Natural killer cell (primary cell): ENCODE results near the gene FAM76A. TPM values are rescaled to one million over a fixed set of nuclear protein-coding genes. Genes with fewer than 3 reads are reported as not detected.

Experiments
- ATAC-seq, 3 donors: fragments of 150-1000 bp in 2 of 3; fragments of 200-7000 bp in 1 of 3; cut with Tn5 transposase; 1 replicate in 1 of 3; 2 replicates in 2 of 3; pipeline ENCODE4 v1.10.0; 2021; ENCODE audit warnings: mild to moderate bottlenecking in 2 of 3, moderate library complexity in 2 of 3
- DNase-seq, 2 donors: peaks; one replicate each; pipeline versions ENCODE4 v3.0.0 to v3.0.0-alpha.2; 2013 to 2021; ENCODE audit warnings: mixed read lengths in 1 of 2
- H3K27ac ChIP-seq: one replicate; pipeline ENCODE4 v1.5.1; 2013; ENCODE audit warnings: mild to moderate bottlenecking, low read length
- H3K27me3 ChIP-seq: one replicate; pipeline ENCODE4 v1.6.1; 2013; ENCODE audit warnings: low read length; ENCODE audit not compliant: control insufficient read depth, insufficient read depth
- H3K36me3 ChIP-seq: one replicate; pipeline ENCODE4 v1.6.1; 2013; ENCODE audit warnings: low read length; ENCODE audit not compliant: control insufficient read depth, insufficient read depth
- H3K4me1 ChIP-seq: one replicate; pipeline ENCODE4 v1.6.1; 2013; ENCODE audit warnings: low read length; ENCODE audit not compliant: control insufficient read depth, insufficient read depth
- H3K4me3 ChIP-seq: one replicate; pipeline ENCODE4 v1.5.1; 2013; ENCODE audit warnings: low read length
- H3K9me3 ChIP-seq: one replicate; pipeline ENCODE4 v1.6.1; 2013; ENCODE audit warnings: low read length; ENCODE audit not compliant: control insufficient read depth, insufficient read depth
- H3K27ac Mint-ChIP-seq, 2 donors: one replicate each; pipeline ENCODE4 v1.8.0; 2022; ENCODE audit warnings: mild to moderate bottlenecking in 2 of 2, mixed read lengths in 2 of 2, moderate library complexity in 1 of 2
- H3K27me3 Mint-ChIP-seq, 2 donors: one replicate each; pipeline ENCODE4 v1.8.0; 2022; ENCODE audit warnings: low read depth in 2 of 2, mixed read lengths in 2 of 2
- H3K36me3 Mint-ChIP-seq: one replicate; pipeline ENCODE4 v1.8.0; 2022; ENCODE audit warnings: mixed read lengths
- H3K4me1 Mint-ChIP-seq, 2 donors: one replicate each; pipeline ENCODE4 v1.8.0; 2022; ENCODE audit warnings: mixed read lengths in 2 of 2
- H3K4me3 Mint-ChIP-seq: one replicate; pipeline ENCODE4 v1.8.0; 2022; ENCODE audit warnings: mild to moderate bottlenecking, moderate library complexity, mixed read lengths
- H3K9me3 Mint-ChIP-seq, 2 donors: one replicate each; pipeline ENCODE4 v1.8.0; 2022; ENCODE audit warnings: mixed read lengths in 2 of 2
- CTCF ChIP-seq: fragments of 200-600 bp; IDR thresholded peaks from one replicate; pipeline ENCODE4 v1.8.0; 2022; ENCODE audit warnings: antibody characterized with exemption
- WGBS: methylation state at CpG from one replicate; pipeline ENCODE4 v1.1.7; 2013; ENCODE audit warnings: missing lambda C conversion rate; ENCODE audit not compliant: insufficient coverage; 5-methylcytosine and 5-hydroxymethylcytosine counted together
- intact Hi-C: fragments of 100-400 bp; cut with micrococcal nuclease; formaldehyde crosslinking; loops from one replicate; pipeline ENCODE4 v1.14.2; 2022
- total RNA-seq, 4 donors: library from RNA; stranded (reverse); fragments of 120-200 nt in 1 of 4; gene quantifications; one replicate each; pipeline versions ENCODE4 v1.2.3 to v1.2.4, GENCODE V29; 2013 to 2022

Gene FAM76A
- total RNA-seq, 3 donors from 2014 or later (not counting 1 experiment from before 2014, with no cell fraction given) = 19.5 to 21.8 (median 19.6) TPM

- H3K4me1 ChIP-seq = peaks cover 4% of the 10 kb centered on the region
Measured at GRCh38 chr1:27779122-27779521, 53.4 kb downstream of the FAM76A start.

GRCh38 chr1:27782950-27783349, 57.2 kb downstream of the FAM76A start:
- H3K4me3 Mint-ChIP-seq = no peak overlapping the region
- H3K9me3 Mint-ChIP-seq = no peaks in the 10 kb centered on the region
- no peaks in the 10 kb centered on the region for H3K36me3 ChIP-seq
- no peaks in the 10 kb centered on the region for H3K27me3 ChIP-seq
- TF ChIP-seq CTCF = no peak
- no peaks in the 10 kb centered on the region for H3K9me3 ChIP-seq
- H3K4me1 Mint-ChIP-seq = peaks cover 22 to 29% of the 10 kb centered on the region in 2 donors
- peaks cover 4% of the 10 kb centered on the region for H3K4me1 ChIP-seq
- H3K27ac Mint-ChIP-seq = peak overlapping the region in 1 of 2 donors; percentile 46
- no peak overlapping the region for H3K27ac ChIP-seq
- no peak for ATAC-seq
- intact Hi-C loops = no loop called here
- no peaks in the 10 kb centered on the region for H3K36me3 Mint-ChIP-seq
- 100% methylated on average over 2 of the region's 3 CpGs for WGBS
- H3K27me3 Mint-ChIP-seq = no peaks in the 10 kb centered on the region
- H3K4me3 ChIP-seq = no peak overlapping the region
- no peak for DNase-seq

More at GRCh38 chr1:27779122-27779521, 53.4 kb downstream of the FAM76A start:
- intact Hi-C loops = no loop called here
- H3K4me3 Mint-ChIP-seq = no peak overlapping the region
- H3K27ac ChIP-seq = no peak overlapping the region
- no peaks in the 10 kb centered on the region for H3K9me3 Mint-ChIP-seq
- no peak for DNase-seq
- no peaks in the 10 kb centered on the region for H3K9me3 ChIP-seq
- H3K4me3 ChIP-seq = no peak overlapping the region
- peaks cover 8 to 15% of the 10 kb centered on the region in 2 donors for H3K4me1 Mint-ChIP-seq
- H3K36me3 Mint-ChIP-seq = no peaks in the 10 kb centered on the region
- no peaks in the 10 kb centered on the region for H3K36me3 ChIP-seq
- TF ChIP-seq CTCF = no peak
- 81% methylated on average over 4 of the region's 4 CpGs for WGBS
- no peak for ATAC-seq
- H3K27me3 Mint-ChIP-seq = no peaks in the 10 kb centered on the region
- H3K27me3 ChIP-seq = no peaks in the 10 kb centered on the region
- H3K27ac Mint-ChIP-seq = peak overlapping the region; percentile 45 to 67

GRCh38 chr1:27784700-27785099, 58.9 kb downstream of the FAM76A start:
- Histone ChIP-seq H3K4me3 (no peak overlapping the region), H3K4me1 (no peaks in the 10 kb centered on the region), H3K9me3 (no peaks in the 10 kb centered on the region), H3K36me3 (peaks cover under 1% of the 10 kb centered on the region), H3K27me3 (no peaks in the 10 kb centered on the region), H3K27ac (no peak overlapping the region)
- ATAC-seq (no peak), DNase-seq (no peak)
- intact Hi-C loops = no loop called here
- Mint-ChIP-seq H3K27me3 (no peaks in the 10 kb centered on the region), H3K4me3 (no peak overlapping the region), H3K4me1 (peaks cover 26 to 34% of the 10 kb centered on the region in 2 donors), H3K9me3 (no peaks in the 10 kb centered on the region), H3K27ac (no peak overlapping the region), H3K36me3 (no peaks in the 10 kb centered on the region)
- WGBS = 100% methylated on average over 1 of the region's 1 CpG
- TF ChIP-seq CTCF = no peak

GRCh38 chr1:27785781-27786455, 60.2 kb downstream of the FAM76A start:
- Mint-ChIP-seq H3K9me3 (no peaks in the 10 kb centered on the region), H3K27me3 (no peaks in the 10 kb centered on the region), H3K36me3 (no peaks in the 10 kb centered on the region), H3K27ac (peak overlapping the region in 1 of 2 donors; percentile 9), H3K4me1 (peaks cover 26 to 34% of the 10 kb centered on the region in 2 donors), H3K4me3 (no peak overlapping the region)
- no peak for DNase-seq
- Histone ChIP-seq H3K36me3 (peaks cover 5% of the 10 kb centered on the region), H3K4me3 (no peak overlapping the region), H3K9me3 (no peaks in the 10 kb centered on the region), H3K4me1 (no peaks in the 10 kb centered on the region), H3K27ac (no peak overlapping the region), H3K27me3 (no peaks in the 10 kb centered on the region)
- ATAC-seq = no peak
- TF ChIP-seq CTCF = no peak
- intact Hi-C loops = no loop called here
